Stimulated activated CD8-positive, alpha-beta memory T cell treated with anti-CD3 and anti-CD28 coated beads, Interleukin-7, amount 100 ng/mL, for 1 hour (primary cell): ENCODE data around the gene KIF21B.
A peak's percentile ranks its signal among the peaks of the same experiment; 100 is the strongest.

Source experiments
- DNase-seq, 2 donors: peaks; one replicate each; pipeline ENCODE4 v3.0.0-alpha.2; 2020; ENCODE audit warnings: low read depth in 2 of 2

Gene KIF21B

GRCh38 chr1:201023517-201023902 is at the start of gene KIF21B:
Gene KIF21B (minus strand): TSS chr1:201023714. CDS start chr1:201023383, 331 bp downstream.
- DNase-seq = peak; percentile 75 to 82

- DNase-seq = no peak
Observed at GRCh38 chr1:201072922-201073321, 49.4 kb upstream of the KIF21B start.

GRCh38 chr1:201072149-201072548 is 48.6 kb upstream of the KIF21B start:
- no peak for DNase-seq

GRCh38 chr1:201069636-201070035 is 46.1 kb upstream of the KIF21B start:
- DNase-seq = no peak

- no peak for DNase-seq
Observed at GRCh38 chr1:201068976-201069375, 45.5 kb upstream of the KIF21B start.

- DNase-seq = no peak
Observed at GRCh38 chr1:201066986-201067385, 43.5 kb upstream of the KIF21B start.

GRCh38 chr1:201065686-201066085 is 42.2 kb upstream of the KIF21B start:
- no peak for DNase-seq

- DNase-seq = no peak
Observed at GRCh38 chr1:201064806-201065205, 41.3 kb upstream of the KIF21B start.

- DNase-seq = no peak
Observed at GRCh38 chr1:201063145-201063544, 39.6 kb upstream of the KIF21B start.

- DNase-seq = no peak
Observed at GRCh38 chr1:201062511-201063091, 39.1 kb upstream of the KIF21B start.

- no peak for DNase-seq
Observed at GRCh38 chr1:201061886-201062285, 38.4 kb upstream of the KIF21B start.

- DNase-seq = no peak
Observed at GRCh38 chr1:201061049-201061448, 37.5 kb upstream of the KIF21B start.

GRCh38 chr1:201060586-201060985 is 37.1 kb upstream of the KIF21B start:
- DNase-seq = no peak

- DNase-seq = no peak
Observed at GRCh38 chr1:201059871-201060555, 36.5 kb upstream of the KIF21B start.

GRCh38 chr1:201059401-201059800 is 35.9 kb upstream of the KIF21B start:
- DNase-seq = no peak

GRCh38 chr1:201054091-201054543 is 30.6 kb upstream of the KIF21B start:
- DNase-seq = no peak

GRCh38 chr1:201053155-201053860 is 29.8 kb upstream of the KIF21B start:
- no peak for DNase-seq

- no peak for DNase-seq
Observed at GRCh38 chr1:201051399-201051798, 27.9 kb upstream of the KIF21B start.

GRCh38 chr1:201050515-201051277 is 27.2 kb upstream of the KIF21B start:
- DNase-seq = no peak

GRCh38 chr1:201049248-201049831 is 25.8 kb upstream of the KIF21B start:
- DNase-seq = no peak

GRCh38 chr1:201048521-201048920 is 25.0 kb upstream of the KIF21B start:
- no peak for DNase-seq

- no peak for DNase-seq
Observed at GRCh38 chr1:201044119-201044518, 20.6 kb upstream of the KIF21B start.
